GM18505 (cell line): ENCODE data around the gene SPATA31E1.

ENCODE experiments used
- ATAC-seq: cut with Tn5 transposase; IDR thresholded peaks from one replicate; pipeline ENCODE4 v1.9.1; 2021; ENCODE audit not compliant: unreplicated experiment
- POLR2A ChIP-seq: IDR thresholded peaks from 4 replicates; pipeline ENCODE4 v1.6.1; 2011; ENCODE audit warnings: borderline replicate concordance; ENCODE audit not compliant: insufficient read depth, insufficient read length; ENCODE audit errors: extremely low read depth

Gene SPATA31E1

GRCh38 chr9:87854580-87854955 is 28.1 kb upstream of the SPATA31E1 start:
- ATAC-seq = no peak
- TF ChIP-seq POLR2A = no peak

GRCh38 chr9:87855061-87855460 is 27.6 kb upstream of the SPATA31E1 start:
- TF ChIP-seq POLR2A = no peak
- no peak for ATAC-seq

GRCh38 chr9:87857141-87857947 is 25.3 kb upstream of the SPATA31E1 start:
- ATAC-seq = no peak
- TF ChIP-seq POLR2A = no peak

DNA sequence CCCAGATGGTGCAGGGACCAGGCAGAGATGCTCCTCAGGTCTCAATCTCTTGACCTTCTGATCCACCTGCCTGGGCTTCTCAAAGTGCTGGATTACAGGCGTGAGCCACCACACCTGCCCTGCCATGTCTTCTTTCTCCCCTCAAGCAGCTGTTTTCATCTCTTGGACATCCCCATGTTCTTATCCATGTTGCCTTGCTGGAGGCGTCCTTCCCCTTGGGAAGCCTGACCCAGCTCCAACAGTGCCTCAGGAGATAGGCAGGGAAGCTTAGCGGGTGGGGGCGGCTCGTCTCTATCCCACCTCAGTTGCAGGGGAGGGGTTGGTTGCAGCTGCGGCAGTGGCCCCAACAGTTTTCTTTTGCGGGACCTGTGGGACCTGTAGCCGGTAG is 24.7 kb upstream of the SPATA31E1 start:
- no peak for TF ChIP-seq POLR2A
- ATAC-seq = no peak

GRCh38 chr9:87859137-87859536 is 23.5 kb upstream of the SPATA31E1 start:
- no peak for ATAC-seq
- TF ChIP-seq POLR2A = no peak

DNA sequence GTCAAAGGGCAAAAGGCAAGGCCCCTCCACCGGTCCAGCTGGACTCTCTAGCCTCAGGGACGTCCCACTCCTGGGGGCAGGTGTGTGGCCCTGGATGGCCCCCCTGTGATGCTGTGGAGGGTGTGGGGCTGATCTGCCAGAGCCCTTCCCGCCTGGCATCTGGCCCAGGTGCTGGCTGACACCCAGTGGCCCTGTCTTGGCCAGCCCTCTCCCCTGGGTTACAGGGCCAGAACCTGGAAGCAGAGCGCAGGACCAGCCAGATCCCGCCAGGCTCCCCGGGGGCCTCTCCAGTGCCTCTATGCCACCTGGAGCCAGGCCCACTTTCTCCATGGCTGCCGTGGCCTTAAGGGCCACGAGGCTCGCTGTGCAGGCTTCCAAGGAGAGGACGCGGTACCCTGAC is 22.9 kb upstream of the SPATA31E1 start:
- no peak for ATAC-seq

DNA sequence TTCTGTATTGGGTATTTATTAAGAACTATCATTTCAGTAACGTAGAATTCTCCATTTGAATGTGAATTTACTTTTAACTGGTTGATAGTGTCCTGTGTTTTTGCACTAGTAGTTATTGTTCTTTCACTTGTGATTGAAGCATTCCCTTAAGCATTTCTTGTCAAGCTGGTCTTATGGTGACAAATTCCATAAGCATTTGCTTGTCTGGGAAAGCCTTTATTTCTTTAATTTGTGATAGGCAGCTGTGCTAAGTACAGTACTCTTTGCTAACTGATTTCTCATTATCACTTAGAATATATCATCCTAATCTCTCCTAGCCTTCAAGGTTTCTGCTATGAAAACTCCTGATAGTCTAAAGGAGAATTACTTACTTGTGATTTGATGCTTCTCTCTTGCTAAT is 21.3 kb upstream of the SPATA31E1 start:
- ATAC-seq = no peak
- TF ChIP-seq POLR2A = no peak

More for the DNA sequence above, 22.9 kb upstream of the SPATA31E1 start:
- TF ChIP-seq POLR2A = no peak

GRCh38 chr9:87862536-87863268 is 20.0 kb upstream of the SPATA31E1 start:
- ATAC-seq = no peak
- no peak for TF ChIP-seq POLR2A

DNA sequence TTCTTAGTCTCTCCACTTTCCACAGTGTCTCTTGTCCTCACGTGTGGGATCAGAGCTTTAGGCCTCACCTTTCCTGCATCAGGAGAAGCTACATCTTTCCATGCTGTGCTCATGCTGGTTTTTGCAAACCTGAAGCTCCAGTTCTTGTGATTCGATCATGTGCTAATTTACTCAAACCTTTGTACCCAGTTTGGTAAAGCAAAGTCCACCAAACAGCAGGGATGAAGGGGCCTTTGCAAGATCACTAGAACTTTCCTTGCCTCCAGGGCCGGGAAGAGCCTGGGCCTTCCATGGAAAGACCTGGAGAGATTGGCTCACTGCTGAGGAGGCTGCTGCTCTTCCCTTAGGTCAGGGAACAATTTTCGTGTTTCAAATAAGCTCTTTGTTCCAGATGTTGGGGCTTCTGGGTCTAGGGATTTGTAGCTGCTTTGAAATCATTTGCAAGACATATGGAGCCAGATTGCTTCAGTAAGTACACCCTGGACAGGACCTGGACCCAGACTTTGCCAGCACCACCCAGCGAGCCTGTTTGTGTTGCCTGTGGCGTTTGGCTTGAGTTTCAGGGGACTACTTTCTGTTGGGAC is 18.7 kb upstream of the SPATA31E1 start:
- no peak for ATAC-seq
- no peak for TF ChIP-seq POLR2A

DNA sequence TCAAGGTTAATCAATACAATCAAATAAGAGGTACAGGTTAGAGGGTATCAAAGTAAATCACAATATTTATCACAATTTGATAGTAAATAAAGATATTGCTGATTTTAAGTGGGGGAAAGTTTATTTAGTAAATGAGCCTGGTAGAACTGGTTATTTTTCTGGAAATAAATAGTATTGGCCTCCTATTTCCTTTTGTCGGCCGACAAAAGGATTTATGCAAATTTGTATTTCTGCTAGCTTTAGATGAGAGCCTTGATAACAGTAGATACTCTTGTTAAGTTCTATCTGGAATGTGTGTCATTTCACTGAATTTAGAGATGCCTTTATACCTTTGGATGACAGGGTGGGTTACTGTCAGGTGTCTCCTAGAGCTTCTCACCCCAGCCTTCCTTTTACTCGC is 17.8 kb upstream of the SPATA31E1 start:
- no peak for ATAC-seq
- TF ChIP-seq POLR2A = no peak

GRCh38 chr9:87865626-87866025 is 17.1 kb upstream of the SPATA31E1 start:
- no peak for TF ChIP-seq POLR2A
- no peak for ATAC-seq

DNA sequence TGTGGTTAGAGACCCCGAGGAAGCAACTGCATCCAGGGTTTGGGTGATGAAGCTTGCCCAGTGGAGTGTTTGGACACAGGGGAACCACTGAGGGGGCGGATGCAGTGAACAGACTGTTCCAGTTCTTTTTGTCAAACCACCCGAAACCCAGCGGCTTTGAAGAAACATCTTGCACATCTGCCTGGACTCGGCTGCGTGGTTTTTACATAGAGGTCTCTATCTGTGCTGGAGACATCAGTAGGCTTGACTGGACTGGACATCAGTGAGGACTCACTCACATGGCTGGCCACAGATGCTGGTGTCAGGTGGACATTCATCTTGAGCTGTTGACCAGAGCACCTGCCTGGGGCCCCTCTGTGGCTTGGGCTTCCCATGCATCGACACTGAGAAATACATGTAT is 15.3 kb upstream of the SPATA31E1 start:
- ATAC-seq = no peak
- no peak for TF ChIP-seq POLR2A

DNA sequence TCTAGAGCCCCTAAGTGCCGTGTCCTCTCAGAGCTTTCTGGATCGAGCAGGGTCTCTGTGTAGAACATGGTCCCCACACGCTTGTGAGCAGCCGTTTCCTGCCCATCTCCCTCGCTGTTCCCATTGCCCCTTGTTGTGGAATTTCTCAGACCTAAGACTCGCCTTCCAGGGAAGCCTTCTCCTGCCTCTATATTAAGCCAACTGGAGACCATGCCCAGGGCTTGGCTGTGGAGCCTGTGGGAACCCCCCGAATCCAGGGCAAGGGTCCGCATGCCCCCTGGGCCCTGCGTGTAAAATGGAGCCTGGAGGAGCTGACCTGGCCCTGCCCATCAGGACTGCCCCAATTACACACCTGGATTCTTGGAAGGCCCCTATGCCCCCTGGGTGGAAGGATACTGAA is 14.5 kb upstream of the SPATA31E1 start:
- no peak for ATAC-seq
- no peak for TF ChIP-seq POLR2A

- no peak for TF ChIP-seq POLR2A
- no peak for ATAC-seq
Measured at GRCh38 chr9:87868635-87869034, 14.0 kb upstream of the SPATA31E1 start.

DNA sequence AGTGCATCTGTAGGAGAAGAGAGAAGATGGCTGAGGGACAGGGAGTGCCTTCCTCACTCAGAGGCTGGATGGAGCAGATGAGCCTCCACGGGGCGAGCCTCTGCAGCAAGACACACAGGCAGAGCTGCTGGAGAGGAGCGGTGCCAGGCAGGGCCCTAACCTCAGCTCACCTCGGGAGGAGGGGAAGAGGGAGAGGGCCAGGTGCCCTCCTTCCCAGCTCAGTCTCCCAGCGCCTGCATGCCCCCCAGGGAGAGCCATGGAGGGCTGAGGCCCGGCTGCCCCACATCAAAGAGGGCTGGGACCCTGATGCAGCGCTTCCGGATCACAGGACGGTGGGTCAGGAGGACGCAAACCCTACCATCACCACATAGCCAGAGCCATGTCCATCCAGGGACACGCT is 13.6 kb upstream of the SPATA31E1 start:
- no peak for TF ChIP-seq POLR2A
- ATAC-seq = no peak
